22Rv1 (cell line): ENCODE results near the gene AR.

Source experiments
- H3K27ac ChIP-seq: fragments of 450-650 bp; 2 replicates; pipeline ENCODE4 v1.5.1; 2017
- ZFX ChIP-seq: fragments of 450-650 bp; IDR thresholded peaks from 2 replicates; pipeline ENCODE4 v1.6.1; 2017; ENCODE audit warnings: antibody characterized with exemption, borderline replicate concordance
- TF ChIP-seq, protein P1 (sequence below): fragments of 450-650 bp; IDR thresholded peaks from 2 replicates; pipeline ENCODE4 v1.5.1; 2017; ENCODE audit warnings: mild to moderate bottlenecking

The AR gene

DNA sequence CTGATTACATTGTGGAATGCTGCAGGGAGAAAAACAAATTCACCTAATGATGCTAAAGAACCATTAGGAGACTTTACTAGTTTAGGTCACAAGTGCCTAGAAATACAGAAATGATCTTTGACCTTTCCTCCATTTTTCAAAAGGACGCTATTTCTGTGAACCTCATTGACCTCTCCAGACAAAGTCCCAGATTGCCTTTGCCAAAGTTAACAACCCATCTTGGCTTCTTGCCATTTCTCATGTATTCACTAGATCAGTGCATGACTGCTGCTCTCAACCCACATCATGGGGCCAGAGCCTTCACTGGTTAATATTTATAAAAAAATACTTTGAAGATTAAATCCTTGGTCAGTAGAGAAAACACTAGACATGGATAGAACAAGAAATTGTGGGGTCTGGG, 19.9 kb upstream of the AR start:
- no peak for TF ChIP-seq ZFX
- TF ChIP-seq, protein P1, sequence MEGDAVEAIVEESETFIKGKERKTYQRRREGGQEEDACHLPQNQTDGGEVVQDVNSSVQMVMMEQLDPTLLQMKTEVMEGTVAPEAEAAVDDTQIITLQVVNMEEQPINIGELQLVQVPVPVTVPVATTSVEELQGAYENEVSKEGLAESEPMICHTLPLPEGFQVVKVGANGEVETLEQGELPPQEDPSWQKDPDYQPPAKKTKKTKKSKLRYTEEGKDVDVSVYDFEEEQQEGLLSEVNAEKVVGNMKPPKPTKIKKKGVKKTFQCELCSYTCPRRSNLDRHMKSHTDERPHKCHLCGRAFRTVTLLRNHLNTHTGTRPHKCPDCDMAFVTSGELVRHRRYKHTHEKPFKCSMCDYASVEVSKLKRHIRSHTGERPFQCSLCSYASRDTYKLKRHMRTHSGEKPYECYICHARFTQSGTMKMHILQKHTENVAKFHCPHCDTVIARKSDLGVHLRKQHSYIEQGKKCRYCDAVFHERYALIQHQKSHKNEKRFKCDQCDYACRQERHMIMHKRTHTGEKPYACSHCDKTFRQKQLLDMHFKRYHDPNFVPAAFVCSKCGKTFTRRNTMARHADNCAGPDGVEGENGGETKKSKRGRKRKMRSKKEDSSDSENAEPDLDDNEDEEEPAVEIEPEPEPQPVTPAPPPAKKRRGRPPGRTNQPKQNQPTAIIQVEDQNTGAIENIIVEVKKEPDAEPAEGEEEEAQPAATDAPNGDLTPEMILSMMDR, result no peak

DNA sequence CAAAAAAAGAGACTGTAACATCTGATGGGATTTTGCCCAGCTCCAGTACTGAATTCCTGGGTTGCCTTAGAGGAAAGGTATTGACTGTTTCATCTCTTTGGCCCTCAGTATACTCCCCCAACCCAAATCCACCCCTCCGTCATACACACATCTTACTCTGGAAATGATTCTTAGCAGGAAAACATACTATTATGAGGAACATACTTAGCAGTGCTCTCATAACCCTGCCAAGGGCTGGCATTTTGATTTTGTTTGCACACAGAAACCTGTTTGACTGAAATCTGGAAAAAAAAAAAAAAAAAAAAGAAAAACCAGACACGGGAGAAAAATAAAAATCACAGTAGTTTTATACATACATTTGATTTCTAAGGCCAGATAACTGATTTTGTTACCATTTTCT, 19.4 kb upstream of the AR start:
- H3K27ac ChIP-seq, result peak overlapping the region; percentile 97
- TF ChIP-seq, protein P1, result no peak
- no peak for TF ChIP-seq ZFX

More for the DNA sequence above, 19.9 kb upstream of the AR start:
- peak overlapping the region; percentile 97 for H3K27ac ChIP-seq

DNA sequence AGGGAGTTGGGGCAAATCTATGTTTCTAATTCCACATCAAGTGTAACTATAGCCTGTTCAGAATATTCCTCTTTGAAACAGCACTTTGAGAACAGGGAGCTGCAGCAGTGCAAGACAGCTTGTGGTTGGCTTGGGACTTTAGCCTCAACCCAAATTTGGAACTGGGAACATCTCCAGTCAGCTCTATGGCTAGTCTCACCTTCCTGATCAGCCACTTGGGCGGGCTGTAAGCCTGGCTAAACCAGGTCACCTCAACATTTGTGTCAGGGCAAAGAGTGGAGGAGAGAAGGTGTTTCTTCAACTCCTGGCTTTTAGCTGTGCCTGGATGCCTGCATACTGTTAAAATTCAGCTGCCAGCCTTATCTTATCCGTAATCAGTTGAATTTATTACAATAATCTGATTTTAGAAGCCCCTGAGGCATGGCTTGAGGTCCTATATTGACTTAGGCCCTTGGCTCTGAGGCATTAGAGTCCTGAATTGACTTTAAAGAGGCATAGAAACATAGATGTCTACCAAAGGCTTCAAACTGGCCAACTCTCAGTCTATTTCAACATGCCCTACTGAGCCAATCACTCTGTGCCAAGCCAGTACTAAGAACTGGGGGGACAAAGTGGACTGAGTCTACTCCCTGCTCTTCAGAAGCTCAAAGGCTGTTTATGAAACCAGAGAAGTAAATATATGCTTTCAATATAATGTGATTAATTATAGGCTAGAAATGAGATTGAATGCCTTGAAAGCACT, 18.7 kb upstream of the AR start:
- H3K27ac ChIP-seq, result peak overlapping the region; percentile 97
- TF ChIP-seq, protein P1, result no peak
- TF ChIP-seq ZFX, result no peak

DNA sequence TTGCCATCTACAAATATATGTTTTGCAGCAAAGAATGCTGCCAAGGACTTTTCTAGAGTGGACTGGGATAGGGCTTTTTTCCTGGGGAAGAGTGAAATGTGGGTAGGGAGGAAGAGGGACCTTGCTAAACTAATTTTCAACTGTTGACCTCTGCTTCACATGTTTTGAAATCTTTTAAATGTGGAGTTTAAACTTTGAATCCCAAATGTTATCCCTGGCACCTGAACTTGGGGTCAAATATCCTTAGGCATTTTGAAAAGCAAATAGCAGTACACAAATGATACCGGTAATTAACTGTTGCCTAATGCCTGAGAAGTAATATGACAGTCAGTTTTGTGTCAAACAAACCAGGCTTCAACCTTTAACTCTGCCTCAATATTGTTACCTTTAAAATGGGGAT, 7.3 kb upstream of the AR start:
- peak overlapping the region; percentile 98 for H3K27ac ChIP-seq
- TF ChIP-seq ZFX, result no peak
- TF ChIP-seq, protein P1, result no peak

DNA sequence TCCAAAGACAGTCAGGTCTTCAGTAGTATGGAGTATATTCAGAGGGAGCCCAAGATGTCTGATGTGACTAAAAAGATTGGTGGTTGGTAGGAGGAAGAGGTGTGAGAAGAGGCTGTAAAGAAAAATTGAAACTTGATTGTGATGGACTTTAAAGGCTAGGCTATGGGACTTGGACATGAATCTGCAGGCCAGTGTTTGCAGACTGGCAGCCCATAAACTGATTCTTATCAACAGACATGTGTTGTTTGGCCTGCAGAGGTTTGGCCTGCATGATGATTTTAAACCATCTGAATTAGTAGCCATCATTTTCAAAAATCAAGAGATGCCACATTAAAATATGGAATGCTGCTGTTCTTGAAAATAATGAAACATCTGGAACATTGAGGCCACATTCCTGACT, 5.4 kb upstream of the AR start:
- H3K27ac ChIP-seq, result peak overlapping the region; percentile 98

DNA sequence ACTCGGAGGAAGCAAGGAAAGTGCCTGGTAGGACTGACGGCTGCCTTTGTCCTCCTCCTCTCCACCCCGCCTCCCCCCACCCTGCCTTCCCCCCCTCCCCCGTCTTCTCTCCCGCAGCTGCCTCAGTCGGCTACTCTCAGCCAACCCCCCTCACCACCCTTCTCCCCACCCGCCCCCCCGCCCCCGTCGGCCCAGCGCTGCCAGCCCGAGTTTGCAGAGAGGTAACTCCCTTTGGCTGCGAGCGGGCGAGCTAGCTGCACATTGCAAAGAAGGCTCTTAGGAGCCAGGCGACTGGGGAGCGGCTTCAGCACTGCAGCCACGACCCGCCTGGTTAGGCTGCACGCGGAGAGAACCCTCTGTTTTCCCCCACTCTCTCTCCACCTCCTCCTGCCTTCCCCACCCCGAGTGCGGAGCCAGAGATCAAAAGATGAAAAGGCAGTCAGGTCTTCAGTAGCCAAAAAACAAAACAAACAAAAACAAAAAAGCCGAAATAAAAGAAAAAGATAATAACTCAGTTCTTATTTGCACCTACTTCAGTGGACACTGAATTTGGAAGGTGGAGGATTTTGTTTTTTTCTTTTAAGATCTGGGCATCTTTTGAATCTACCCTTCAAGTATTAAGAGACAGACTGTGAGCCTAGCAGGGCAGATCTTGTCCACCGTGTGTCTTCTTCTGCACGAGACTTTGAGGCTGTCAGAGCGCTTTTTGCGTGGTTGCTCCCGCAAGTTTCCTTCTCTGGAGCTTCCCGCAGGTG, 637 bp downstream of the AR start:
- no peak for TF ChIP-seq ZFX
- TF ChIP-seq, protein P1, result no peak
- peak overlapping the region; percentile 98 for H3K27ac ChIP-seq

More for the DNA sequence above, 5.4 kb upstream of the AR start:
- TF ChIP-seq, protein P1, result no peak
- no peak for TF ChIP-seq ZFX
